ENCODE measurements around the gene GTPBP1.

GTPBP1 gene

DNA sequence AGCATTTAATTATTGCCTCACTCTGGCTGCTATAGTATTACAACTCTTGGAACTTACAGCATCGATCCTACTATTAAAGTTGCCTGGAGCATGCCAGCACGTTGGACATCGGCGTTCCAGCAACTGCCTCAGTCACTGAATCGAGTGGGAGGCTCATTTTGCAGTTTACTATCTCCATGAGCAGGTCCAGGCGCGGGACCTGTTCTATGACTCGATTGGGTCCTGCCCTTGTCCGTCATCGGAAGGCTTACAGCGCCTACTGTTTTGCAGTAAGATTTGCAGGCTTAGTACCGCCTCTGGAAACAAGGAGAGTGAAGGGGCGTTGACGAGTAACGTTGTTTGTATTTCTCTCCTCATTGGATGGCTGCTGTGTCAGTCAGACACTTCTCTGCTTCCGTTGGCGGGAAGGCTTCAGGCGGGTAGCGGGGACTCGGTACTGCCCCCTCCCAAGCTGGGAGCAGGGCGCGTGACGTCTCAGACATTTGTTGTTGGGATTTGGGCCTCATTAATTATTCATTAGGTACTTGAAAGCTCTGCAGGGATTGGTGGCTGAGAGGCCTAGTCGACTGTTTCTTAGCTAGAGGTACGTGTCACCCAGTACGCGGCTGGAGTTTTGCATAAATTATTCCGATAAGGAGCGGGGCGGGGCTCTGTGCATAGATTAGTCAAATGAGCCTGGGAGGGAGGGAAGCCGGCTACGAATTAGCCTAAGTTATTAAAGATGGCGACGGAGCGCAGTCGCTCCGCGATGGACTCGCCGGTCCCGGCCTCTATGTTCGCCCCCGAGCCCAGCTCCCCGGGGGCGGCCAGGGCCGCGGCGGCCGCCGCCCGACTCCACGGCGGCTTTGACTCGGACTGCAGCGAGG lies at the start of gene GTPBP1:
TSS of gene GTPBP1 (plus strand) at position 710 of the 866 bp plus-strand sequence. CDS start at position 722, 12 bp downstream.
- DNase-seq (ENCODE audit: extremely low read depth, low read depth): peak; percentile 100
- H3K4me3 ChIP-seq (replicated peaks; ENCODE audit: low read depth, low read length): peak within 1 kb of the TSS; percentile 61
- TF ChIP-seq, protein P1, sequence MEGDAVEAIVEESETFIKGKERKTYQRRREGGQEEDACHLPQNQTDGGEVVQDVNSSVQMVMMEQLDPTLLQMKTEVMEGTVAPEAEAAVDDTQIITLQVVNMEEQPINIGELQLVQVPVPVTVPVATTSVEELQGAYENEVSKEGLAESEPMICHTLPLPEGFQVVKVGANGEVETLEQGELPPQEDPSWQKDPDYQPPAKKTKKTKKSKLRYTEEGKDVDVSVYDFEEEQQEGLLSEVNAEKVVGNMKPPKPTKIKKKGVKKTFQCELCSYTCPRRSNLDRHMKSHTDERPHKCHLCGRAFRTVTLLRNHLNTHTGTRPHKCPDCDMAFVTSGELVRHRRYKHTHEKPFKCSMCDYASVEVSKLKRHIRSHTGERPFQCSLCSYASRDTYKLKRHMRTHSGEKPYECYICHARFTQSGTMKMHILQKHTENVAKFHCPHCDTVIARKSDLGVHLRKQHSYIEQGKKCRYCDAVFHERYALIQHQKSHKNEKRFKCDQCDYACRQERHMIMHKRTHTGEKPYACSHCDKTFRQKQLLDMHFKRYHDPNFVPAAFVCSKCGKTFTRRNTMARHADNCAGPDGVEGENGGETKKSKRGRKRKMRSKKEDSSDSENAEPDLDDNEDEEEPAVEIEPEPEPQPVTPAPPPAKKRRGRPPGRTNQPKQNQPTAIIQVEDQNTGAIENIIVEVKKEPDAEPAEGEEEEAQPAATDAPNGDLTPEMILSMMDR (IDR thresholded peaks at IDR 0.05; ENCODE audit: low read depth, low read length, missing control alignments): no peak

DNA sequence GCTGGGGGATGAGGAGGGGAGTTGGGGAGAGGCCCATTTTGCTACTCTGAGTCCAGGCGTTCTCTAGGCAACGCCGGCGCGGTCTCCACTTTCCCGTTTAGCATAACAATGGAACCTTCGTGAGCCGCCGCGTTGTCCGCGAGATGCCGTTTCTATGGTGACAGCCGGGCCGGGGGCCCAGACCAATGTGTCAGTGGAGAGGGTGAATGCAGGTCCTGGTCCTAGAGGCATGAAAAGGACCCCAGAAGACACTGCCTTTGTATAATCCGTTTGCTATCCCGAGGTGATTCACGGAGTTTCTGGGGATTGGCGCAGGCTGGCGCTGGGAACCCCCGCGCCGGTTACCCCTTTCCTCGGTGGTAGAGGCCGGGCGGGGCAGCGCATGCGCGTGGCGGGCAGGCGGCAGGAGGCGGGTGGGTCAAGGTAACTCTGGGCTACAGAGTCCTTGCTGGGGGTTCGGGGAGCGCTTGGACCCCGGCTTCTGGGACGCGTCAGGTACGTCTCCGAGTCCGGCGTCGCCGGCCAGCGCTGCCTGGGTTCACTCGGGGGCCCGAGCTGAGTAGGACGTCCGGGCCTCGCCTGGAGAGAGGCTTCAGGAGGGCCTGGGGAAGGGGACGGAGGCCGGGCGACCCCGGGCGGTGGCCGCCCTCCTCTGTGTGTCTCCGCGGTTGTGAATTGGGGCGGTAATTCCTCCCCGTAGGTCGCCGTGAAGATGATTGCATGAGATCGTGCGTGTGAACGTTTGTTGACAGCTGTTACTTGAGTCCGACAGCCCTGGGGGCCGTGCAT lies 49.3 kb upstream of the GTPBP1 start, which contains the start of the genes CBY1 and FAM227A:
TSS of gene CBY1 (plus strand) at position 383 of the 789 bp plus-strand sequence. CDS start 11,417 bp downstream, outside the sequence.
TSS of gene FAM227A (minus strand) at position 137 of the 789 bp plus-strand sequence. CDS start 6,224 bp downstream, outside the sequence.
- H3K4me3 ChIP-seq (replicated peaks; ENCODE audit: low read depth, low read length): peak within 1 kb of the TSS; percentile 91
- peak; percentile 57 for DNase-seq (ENCODE audit: extremely low read depth, low read depth)
- TF ChIP-seq, protein P1 (IDR thresholded peaks at IDR 0.05; ENCODE audit: low read depth, low read length, missing control alignments): no peak

DNA sequence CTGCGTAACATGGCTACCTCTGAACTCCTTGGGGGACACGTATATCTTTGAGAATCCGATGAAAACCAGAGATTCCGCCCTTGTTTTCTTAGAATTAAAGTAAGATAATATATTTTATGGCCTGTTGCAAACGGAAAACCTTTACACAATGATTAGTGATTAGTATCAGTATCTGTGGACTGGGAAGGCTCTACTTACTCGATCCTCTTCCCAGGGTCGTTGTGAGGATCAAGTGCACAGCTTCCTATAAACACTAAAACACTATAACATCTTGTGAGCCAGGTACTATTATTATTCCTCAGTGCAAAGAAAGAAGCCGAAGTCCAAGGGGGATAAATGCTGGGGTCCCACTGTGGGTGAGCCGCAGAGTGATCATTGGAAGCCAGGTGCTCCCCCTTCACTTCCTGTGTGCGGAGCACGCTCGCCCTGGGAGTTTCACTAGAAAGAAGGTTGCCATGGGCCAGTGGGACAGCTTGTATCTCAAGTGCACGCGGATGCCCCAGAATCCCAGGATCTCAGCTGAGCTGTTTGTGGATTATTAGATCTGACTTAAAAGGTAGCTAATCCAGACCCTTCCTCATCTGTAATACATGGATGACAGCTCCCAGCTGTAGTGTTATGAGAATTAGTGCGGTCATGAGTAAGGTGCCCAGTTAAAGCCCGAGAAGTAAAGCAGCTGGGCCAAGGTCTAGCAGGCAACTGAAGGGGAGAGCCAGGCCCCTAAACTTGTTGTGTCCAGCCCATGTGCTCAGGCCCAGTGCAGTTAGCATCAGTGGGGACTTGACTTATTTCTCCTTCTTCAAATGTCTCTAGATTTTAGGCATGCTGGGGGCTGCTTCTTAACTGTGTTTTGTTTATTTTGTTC lies 48.5 kb upstream of the GTPBP1 start:
- peak overlapping the region; percentile 91 for H3K4me3 ChIP-seq (replicated peaks; ENCODE audit: low read depth, low read length)
- no peak for DNase-seq (ENCODE audit: extremely low read depth, low read depth)
- TF ChIP-seq, protein P1 (IDR thresholded peaks at IDR 0.05; ENCODE audit: low read depth, low read length, missing control alignments): no peak

DNA sequence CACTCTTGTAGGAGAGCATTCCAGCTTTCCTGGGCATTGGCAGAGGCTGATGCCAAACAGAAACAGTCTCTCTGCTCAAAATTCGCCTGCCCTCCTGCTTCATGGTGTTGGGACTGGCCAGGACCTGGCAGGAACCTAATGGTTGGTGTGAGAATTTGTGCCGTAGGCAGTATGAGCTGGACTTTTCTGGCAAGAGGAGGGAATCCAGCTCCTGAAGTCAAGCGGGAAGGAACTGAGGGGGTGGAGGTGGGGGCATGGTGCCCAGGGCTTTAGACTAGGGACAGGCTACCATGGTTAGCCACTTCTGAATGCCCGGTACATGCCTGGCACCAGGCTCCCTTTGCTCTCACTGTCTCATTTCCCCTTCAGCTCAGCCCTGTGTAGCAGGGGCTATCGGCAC lies 30.9 kb upstream of the GTPBP1 start:
- H3K4me3 ChIP-seq (replicated peaks; ENCODE audit: low read depth, low read length): no peak overlapping the region
- TF ChIP-seq, protein P1 (IDR thresholded peaks at IDR 0.05; ENCODE audit: low read depth, low read length, missing control alignments): no peak
- DNase-seq (ENCODE audit: extremely low read depth, low read depth): no peak

DNA sequence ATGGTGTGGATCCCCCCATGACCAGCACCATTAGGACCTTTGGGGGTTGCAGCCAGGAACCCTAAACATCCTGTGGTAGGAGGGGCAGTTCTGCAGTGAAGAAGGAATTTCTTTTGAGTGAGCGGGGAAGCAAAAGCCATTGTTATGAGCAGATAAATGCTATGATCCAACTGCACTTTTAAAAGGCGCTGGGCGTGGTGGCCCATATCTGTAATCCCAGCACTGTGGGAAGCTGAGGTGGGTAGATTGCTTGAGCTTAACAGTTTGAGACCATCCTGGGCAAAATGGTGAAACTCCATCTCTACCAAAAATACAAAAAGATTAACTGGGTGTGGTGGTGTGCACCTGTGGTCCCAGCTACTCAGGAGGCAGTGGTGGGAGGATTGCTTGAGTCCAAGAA lies 29.9 kb upstream of the GTPBP1 start:
- no peak for DNase-seq (ENCODE audit: extremely low read depth, low read depth)
- H3K4me3 ChIP-seq (replicated peaks; ENCODE audit: low read depth, low read length): no peak overlapping the region
- TF ChIP-seq, protein P1 (IDR thresholded peaks at IDR 0.05; ENCODE audit: low read depth, low read length, missing control alignments): no peak
